Measurements from ENCODE around the gene PSPC1.

Gene PSPC1

DNA sequence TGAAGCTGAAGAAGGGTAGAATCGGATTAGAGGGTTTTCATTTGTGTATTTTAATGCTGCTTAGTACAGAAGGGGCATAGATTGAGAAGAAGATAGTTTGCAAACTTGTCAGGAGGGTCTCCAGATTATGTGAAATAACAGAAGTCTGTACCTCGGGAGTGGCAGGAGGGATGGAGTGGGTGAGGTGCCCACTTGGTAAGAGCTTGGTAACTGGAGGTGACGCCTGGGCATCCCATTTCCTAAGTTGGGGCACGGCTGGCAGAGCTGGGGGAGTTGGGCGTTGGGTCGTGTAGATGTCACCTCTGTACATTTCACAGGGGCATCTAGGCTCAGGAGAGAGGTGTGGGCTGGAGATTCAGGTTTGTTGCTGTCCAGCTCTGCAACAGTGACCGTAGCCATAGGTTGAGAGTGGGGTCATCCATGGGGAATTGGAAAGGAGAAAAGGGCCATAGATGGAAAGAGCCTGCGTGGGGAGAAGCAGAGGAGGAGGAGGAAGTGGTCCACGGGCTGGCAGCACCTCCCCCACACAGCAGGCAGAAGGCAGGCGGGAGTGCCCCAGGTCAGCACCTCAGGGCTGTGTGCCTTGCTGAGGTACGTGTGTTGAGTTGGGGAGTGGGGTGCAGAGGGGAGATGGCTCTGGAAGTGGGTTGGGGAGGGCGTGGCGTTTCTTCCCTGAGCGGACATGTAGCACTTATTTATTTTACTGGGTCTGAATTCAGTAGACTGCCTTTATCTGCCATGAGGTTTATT is 118.1 kb downstream of the PSPC1 start:
- Histone ChIP-seq H3K27me3 (ENCODE audit: control insufficient read depth, insufficient read depth, low read length) (no peaks in the 10 kb centered on the region), H3K9me3 (ENCODE audit: control insufficient read depth, low read depth, low read length) (no peaks in the 10 kb centered on the region), H3K4me1 (ENCODE audit: control insufficient read depth, low read depth, low read length) (no peaks in the 10 kb centered on the region), H3K9ac (ENCODE audit: low read length) (no peak overlapping the region), H3K36me3 (ENCODE audit: control insufficient read depth, low read depth, low read length) (peaks cover 26% of the 10 kb centered on the region), H3K27ac (ENCODE audit: low read length) (no peak overlapping the region), H3K4me3 (ENCODE audit: low read length) (no peak overlapping the region)

DNA sequence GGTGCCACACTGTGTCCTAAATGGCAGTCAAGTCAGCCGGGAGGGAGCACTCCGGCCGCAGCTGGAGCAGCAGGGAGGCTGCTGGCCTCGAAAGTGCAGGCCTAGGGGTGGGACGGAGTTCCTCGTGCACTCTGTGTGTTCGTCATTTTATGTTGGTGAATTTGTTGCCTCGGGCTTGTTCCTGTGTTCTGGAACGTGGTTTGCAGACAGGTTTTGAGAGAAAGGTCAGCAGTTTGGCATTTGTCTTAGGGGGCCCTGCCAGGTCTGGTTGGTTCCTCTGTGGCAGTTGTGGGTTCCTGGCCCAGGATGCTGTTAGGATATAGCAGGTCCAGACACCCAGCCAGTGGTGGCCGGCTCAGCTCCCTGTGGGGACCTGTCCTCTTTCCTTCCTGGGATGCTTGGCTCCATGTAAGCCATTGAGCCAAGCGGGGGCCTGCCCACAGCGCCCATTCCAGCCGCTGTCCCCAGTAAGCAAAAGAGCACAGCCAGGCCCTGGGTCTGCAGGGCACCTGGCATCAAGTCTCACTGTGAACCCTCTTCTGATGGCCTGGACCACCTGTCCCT is 119.2 kb downstream of the PSPC1 start:
- peaks cover 21% of the 10 kb centered on the region for H3K36me3 ChIP-seq (ENCODE audit: control insufficient read depth, low read depth, low read length)
- H3K4me1 ChIP-seq (ENCODE audit: control insufficient read depth, low read depth, low read length), result no peaks in the 10 kb centered on the region
- H3K27ac ChIP-seq (ENCODE audit: low read length), result no peak overlapping the region
- no peaks in the 10 kb centered on the region for H3K9me3 ChIP-seq (ENCODE audit: control insufficient read depth, low read depth, low read length)
- no peak overlapping the region for H3K9ac ChIP-seq (ENCODE audit: low read length)
- H3K4me3 ChIP-seq (ENCODE audit: low read length), result no peak overlapping the region
- no peaks in the 10 kb centered on the region for H3K27me3 ChIP-seq (ENCODE audit: control insufficient read depth, insufficient read depth, low read length)

DNA sequence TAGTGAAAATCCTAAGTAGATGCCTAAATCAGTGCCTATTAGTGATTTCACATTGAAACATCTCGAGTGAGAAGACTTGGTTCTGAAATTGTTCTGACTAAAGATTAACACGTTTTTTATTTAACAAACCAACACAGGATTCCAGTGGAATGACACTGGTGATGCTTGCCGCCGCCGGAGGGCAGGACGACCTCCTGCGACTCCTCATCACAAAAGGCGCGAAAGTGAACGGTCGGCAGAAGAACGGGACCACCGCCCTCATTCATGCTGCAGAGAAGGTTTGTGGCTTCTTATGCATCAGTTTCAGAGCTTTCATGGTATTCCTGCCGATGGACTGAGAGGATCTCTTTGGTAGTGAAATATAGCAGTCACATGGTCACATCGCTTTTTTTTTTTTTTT is 121.2 kb downstream of the PSPC1 start:
- no peak overlapping the region for H3K9ac ChIP-seq (ENCODE audit: low read length)
- H3K36me3 ChIP-seq (ENCODE audit: control insufficient read depth, low read depth, low read length), result peaks cover 12% of the 10 kb centered on the region
- no peaks in the 10 kb centered on the region for H3K9me3 ChIP-seq (ENCODE audit: control insufficient read depth, low read depth, low read length)
- H3K27ac ChIP-seq (ENCODE audit: low read length), result no peak overlapping the region
- H3K4me1 ChIP-seq (ENCODE audit: control insufficient read depth, low read depth, low read length), result no peaks in the 10 kb centered on the region
- H3K4me3 ChIP-seq (ENCODE audit: low read length), result no peak overlapping the region
- no peaks in the 10 kb centered on the region for H3K27me3 ChIP-seq (ENCODE audit: control insufficient read depth, insufficient read depth, low read length)

DNA sequence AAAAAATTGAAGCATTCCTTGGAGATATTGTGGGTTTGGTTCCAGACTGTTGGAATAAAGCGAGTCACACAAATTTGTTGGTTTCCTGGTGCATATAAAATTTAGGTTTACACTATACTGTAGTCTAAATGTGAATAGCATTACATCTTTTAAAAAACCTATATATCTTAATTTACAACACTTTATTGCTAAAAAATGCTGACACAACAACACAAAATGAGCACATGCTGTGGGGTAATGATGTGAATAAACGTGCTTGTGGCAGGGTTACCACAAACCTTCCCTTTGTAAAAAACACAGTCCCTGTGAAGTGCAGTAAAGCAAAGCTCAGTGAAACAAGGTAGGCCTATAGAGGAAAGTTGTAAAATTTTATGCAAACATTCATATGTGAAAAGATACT is 121.6 kb downstream of the PSPC1 start:
- H3K9me3 ChIP-seq (ENCODE audit: control insufficient read depth, low read depth, low read length), result no peaks in the 10 kb centered on the region
- H3K27ac ChIP-seq (ENCODE audit: low read length), result no peak overlapping the region
- H3K4me1 ChIP-seq (ENCODE audit: control insufficient read depth, low read depth, low read length), result no peaks in the 10 kb centered on the region
- no peaks in the 10 kb centered on the region for H3K27me3 ChIP-seq (ENCODE audit: control insufficient read depth, insufficient read depth, low read length)
- no peak overlapping the region for H3K4me3 ChIP-seq (ENCODE audit: low read length)
- peaks cover 8% of the 10 kb centered on the region for H3K36me3 ChIP-seq (ENCODE audit: control insufficient read depth, low read depth, low read length)
- H3K9ac ChIP-seq (ENCODE audit: low read length), result no peak overlapping the region

DNA sequence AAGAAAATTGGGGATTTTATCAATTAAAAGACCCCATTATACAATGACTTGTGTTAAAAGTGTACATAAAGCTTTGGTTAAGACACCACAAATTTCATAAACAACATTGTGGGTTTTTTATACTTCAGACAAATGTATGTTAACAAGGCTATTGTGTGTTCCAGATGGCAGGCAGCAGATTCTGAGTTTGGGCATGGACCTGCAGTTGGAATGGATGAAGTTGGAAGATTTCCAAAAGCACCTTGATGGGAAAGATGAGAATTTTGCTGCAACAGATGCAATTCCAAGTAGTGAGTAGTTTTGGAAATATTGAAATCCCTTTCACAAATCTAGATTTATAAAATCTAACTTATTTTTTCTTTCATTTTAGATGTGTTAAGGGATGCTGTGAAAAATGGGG is 123.9 kb downstream of the PSPC1 start:
- peaks cover 8% of the 10 kb centered on the region for H3K36me3 ChIP-seq (ENCODE audit: control insufficient read depth, low read depth, low read length)
- H3K4me3 ChIP-seq (ENCODE audit: low read length), result no peak overlapping the region
- no peak overlapping the region for H3K27ac ChIP-seq (ENCODE audit: low read length)
- no peaks in the 10 kb centered on the region for H3K27me3 ChIP-seq (ENCODE audit: control insufficient read depth, insufficient read depth, low read length)
- H3K4me1 ChIP-seq (ENCODE audit: control insufficient read depth, low read depth, low read length), result no peaks in the 10 kb centered on the region
- no peaks in the 10 kb centered on the region for H3K9me3 ChIP-seq (ENCODE audit: control insufficient read depth, low read depth, low read length)
- no peak overlapping the region for H3K9ac ChIP-seq (ENCODE audit: low read length)

DNA sequence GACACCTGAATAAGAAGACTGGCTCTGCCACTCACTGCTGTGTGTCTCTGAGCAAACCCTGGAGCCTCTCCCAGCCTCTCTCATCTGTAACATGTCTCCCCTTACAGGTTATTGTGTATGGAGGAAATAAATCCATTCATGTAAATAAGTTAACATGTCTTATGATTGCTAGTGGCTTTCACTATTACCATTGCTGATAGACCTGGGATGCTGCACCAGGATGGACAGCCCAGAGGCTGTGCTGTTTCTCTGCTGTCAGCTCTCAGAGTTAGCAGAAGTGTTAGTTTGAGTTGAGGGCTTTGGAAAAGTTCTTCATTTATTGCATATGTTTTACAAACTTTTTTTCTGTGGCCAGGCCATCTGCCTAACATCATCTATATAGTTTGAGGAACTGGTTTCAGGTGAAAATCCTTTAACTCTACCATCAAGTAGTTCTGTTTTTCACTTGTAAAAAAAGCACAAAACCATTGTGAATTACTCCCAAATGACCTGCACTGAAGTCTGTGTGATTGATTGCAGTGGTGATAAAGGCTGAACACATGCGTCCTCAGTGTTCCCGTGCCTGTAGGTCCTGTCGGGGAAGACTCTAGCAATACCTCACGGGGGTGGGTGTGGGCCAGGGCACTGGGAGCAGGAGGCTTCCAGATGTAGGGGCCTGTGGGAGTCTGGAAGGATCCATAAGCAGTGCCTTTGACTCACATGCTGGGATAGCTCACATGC is 124.7 kb downstream of the PSPC1 start:
- Histone ChIP-seq H3K36me3 (ENCODE audit: control insufficient read depth, low read depth, low read length) (peaks cover 6% of the 10 kb centered on the region), H3K27ac (ENCODE audit: low read length) (no peak overlapping the region), H3K4me3 (ENCODE audit: low read length) (no peak overlapping the region), H3K4me1 (ENCODE audit: control insufficient read depth, low read depth, low read length) (no peaks in the 10 kb centered on the region), H3K9me3 (ENCODE audit: control insufficient read depth, low read depth, low read length) (no peaks in the 10 kb centered on the region), H3K27me3 (ENCODE audit: control insufficient read depth, insufficient read depth, low read length) (no peaks in the 10 kb centered on the region), H3K9ac (ENCODE audit: low read length) (no peak overlapping the region)
